Measurements from ENCODE around the gene SOX13.

GRCh38 chr1:204139088-204139487 lies 66.2 kb downstream of the SOX13 start:
- TF ChIP-seq CTCF (IDR thresholded peaks at IDR 0.05) (no peak), FOXK1 (CRISPR knock-in tag; IDR thresholded peaks at IDR 0.05) (no peak), ZNF317 (CRISPR knock-in tag; IDR thresholded peaks at IDR 0.05; ENCODE audit: borderline replicate concordance, low read depth) (no peak), FOXJ3 (CRISPR knock-in tag; IDR thresholded peaks at IDR 0.05; ENCODE audit: borderline replicate concordance) (no peak), CBFB (CRISPR knock-in tag; IDR thresholded peaks at IDR 0.05; ENCODE audit: low read depth) (no peak), ATF2 (CRISPR knock-in tag; IDR thresholded peaks at IDR 0.05; ENCODE audit: borderline replicate concordance, low read depth) (no peak)

All from WTC11 (cell line).